ENCODE data around the gene IFIT3. TPM values are rescaled to one million over a fixed set of nuclear protein-coding genes. Genes with fewer than 3 reads are reported as not detected.

IFIT3 gene
- total and polyA plus RNA-seq, 2 of the 8 experiments (the other 6 are each of a cell fraction or from before 2014, with no cell fraction given), result 0.12 to 0.84 TPM

DNA sequence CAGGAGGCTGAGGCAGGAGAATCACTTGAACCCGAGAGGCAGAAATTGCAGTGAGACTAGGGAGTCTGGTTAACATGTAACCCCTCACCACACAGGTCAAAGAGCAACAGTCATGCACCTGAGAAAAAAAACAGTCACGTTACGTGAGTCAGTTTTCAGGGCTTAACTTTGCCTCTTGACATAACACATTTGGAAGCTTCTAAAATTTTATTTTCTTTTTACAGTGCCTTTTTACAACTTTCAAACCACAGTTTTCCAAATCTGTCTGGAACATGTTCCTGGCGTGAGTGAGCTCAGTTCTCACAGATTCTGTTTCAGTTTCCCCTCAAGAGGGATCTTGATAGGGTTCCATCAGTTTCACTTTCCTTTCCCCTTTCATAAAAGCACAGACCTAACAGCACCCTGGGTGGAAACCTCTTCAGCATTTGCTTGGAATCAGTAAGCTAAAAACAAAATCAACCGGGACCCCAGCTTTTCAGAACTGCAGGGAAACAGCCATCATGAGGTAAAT, 4.4 kb downstream of the IFIT3 start (continued):
- TF ChIP-seq, protein P1, sequence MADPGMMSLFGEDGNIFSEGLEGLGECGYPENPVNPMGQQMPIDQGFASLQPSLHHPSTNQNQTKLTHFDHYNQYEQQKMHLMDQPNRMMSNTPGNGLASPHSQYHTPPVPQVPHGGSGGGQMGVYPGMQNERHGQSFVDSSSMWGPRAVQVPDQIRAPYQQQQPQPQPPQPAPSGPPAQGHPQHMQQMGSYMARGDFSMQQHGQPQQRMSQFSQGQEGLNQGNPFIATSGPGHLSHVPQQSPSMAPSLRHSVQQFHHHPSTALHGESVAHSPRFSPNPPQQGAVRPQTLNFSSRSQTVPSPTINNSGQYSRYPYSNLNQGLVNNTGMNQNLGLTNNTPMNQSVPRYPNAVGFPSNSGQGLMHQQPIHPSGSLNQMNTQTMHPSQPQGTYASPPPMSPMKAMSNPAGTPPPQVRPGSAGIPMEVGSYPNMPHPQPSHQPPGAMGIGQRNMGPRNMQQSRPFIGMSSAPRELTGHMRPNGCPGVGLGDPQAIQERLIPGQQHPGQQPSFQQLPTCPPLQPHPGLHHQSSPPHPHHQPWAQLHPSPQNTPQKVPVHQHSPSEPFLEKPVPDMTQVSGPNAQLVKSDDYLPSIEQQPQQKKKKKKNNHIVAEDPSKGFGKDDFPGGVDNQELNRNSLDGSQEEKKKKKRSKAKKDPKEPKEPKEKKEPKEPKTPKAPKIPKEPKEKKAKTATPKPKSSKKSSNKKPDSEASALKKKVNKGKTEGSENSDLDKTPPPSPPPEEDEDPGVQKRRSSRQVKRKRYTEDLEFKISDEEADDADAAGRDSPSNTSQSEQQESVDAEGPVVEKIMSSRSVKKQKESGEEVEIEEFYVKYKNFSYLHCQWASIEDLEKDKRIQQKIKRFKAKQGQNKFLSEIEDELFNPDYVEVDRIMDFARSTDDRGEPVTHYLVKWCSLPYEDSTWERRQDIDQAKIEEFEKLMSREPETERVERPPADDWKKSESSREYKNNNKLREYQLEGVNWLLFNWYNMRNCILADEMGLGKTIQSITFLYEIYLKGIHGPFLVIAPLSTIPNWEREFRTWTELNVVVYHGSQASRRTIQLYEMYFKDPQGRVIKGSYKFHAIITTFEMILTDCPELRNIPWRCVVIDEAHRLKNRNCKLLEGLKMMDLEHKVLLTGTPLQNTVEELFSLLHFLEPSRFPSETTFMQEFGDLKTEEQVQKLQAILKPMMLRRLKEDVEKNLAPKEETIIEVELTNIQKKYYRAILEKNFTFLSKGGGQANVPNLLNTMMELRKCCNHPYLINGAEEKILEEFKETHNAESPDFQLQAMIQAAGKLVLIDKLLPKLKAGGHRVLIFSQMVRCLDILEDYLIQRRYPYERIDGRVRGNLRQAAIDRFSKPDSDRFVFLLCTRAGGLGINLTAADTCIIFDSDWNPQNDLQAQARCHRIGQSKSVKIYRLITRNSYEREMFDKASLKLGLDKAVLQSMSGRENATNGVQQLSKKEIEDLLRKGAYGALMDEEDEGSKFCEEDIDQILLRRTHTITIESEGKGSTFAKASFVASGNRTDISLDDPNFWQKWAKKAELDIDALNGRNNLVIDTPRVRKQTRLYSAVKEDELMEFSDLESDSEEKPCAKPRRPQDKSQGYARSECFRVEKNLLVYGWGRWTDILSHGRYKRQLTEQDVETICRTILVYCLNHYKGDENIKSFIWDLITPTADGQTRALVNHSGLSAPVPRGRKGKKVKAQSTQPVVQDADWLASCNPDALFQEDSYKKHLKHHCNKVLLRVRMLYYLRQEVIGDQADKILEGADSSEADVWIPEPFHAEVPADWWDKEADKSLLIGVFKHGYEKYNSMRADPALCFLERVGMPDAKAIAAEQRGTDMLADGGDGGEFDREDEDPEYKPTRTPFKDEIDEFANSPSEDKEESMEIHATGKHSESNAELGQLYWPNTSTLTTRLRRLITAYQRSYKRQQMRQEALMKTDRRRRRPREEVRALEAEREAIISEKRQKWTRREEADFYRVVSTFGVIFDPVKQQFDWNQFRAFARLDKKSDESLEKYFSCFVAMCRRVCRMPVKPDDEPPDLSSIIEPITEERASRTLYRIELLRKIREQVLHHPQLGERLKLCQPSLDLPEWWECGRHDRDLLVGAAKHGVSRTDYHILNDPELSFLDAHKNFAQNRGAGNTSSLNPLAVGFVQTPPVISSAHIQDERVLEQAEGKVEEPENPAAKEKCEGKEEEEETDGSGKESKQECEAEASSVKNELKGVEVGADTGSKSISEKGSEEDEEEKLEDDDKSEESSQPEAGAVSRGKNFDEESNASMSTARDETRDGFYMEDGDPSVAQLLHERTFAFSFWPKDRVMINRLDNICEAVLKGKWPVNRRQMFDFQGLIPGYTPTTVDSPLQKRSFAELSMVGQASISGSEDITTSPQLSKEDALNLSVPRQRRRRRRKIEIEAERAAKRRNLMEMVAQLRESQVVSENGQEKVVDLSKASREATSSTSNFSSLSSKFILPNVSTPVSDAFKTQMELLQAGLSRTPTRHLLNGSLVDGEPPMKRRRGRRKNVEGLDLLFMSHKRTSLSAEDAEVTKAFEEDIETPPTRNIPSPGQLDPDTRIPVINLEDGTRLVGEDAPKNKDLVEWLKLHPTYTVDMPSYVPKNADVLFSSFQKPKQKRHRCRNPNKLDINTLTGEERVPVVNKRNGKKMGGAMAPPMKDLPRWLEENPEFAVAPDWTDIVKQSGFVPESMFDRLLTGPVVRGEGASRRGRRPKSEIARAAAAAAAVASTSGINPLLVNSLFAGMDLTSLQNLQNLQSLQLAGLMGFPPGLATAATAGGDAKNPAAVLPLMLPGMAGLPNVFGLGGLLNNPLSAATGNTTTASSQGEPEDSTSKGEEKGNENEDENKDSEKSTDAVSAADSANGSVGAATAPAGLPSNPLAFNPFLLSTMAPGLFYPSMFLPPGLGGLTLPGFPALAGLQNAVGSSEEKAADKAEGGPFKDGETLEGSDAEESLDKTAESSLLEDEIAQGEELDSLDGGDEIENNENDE (IDR thresholded peaks at IDR 0.05; ENCODE audit: insufficient replicate concordance, low read length), result no peak
- no peak for TF ChIP-seq YY1 (IDR thresholded peaks at IDR 0.05; ENCODE audit: low read depth, low read length)
- TF ChIP-seq SRF (IDR thresholded peaks at IDR 0.05; ENCODE audit: low read depth, low read length), result no peak
- TF ChIP-seq, protein P2, sequence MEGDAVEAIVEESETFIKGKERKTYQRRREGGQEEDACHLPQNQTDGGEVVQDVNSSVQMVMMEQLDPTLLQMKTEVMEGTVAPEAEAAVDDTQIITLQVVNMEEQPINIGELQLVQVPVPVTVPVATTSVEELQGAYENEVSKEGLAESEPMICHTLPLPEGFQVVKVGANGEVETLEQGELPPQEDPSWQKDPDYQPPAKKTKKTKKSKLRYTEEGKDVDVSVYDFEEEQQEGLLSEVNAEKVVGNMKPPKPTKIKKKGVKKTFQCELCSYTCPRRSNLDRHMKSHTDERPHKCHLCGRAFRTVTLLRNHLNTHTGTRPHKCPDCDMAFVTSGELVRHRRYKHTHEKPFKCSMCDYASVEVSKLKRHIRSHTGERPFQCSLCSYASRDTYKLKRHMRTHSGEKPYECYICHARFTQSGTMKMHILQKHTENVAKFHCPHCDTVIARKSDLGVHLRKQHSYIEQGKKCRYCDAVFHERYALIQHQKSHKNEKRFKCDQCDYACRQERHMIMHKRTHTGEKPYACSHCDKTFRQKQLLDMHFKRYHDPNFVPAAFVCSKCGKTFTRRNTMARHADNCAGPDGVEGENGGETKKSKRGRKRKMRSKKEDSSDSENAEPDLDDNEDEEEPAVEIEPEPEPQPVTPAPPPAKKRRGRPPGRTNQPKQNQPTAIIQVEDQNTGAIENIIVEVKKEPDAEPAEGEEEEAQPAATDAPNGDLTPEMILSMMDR (IDR thresholded peaks at IDR 0.05; ENCODE audit: control extremely low read depth in 1 of 3, insufficient read depth in 1 of 3, low read depth in 1 of 3, low read length in 3 of 3), result no peak
- TF ChIP-seq, protein P3, sequence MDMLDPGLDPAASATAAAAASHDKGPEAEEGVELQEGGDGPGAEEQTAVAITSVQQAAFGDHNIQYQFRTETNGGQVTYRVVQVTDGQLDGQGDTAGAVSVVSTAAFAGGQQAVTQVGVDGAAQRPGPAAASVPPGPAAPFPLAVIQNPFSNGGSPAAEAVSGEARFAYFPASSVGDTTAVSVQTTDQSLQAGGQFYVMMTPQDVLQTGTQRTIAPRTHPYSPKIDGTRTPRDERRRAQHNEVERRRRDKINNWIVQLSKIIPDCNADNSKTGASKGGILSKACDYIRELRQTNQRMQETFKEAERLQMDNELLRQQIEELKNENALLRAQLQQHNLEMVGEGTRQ (IDR thresholded peaks at IDR 0.05; ENCODE audit: low read length), result no peak
